Measurements from ENCODE around the gene CHCHD6. TPM values are rescaled to one million over a fixed set of nuclear protein-coding genes. Genes with fewer than 3 reads are reported as not detected.

CHCHD6 gene
- total RNA-seq, 1 donor from 2014 or later: 30.2 TPM

- no peak for DNase-seq (ENCODE audit: low spot score, unreplicated experiment)
- H3K27me3 Mint-ChIP-seq: peaks cover 62% of the 10 kb centered on the region
- no peak overlapping the region for H3K27ac Mint-ChIP-seq
- H3K36me3 Mint-ChIP-seq (ENCODE audit: insufficient read depth): no peaks in the 10 kb centered on the region
- H3K4me1 Mint-ChIP-seq (ENCODE audit: low read depth): peaks cover 4% of the 10 kb centered on the region
- H3K9me3 Mint-ChIP-seq (ENCODE audit: low read depth): no peaks in the 10 kb centered on the region
- no peak overlapping the region for H3K4me3 Mint-ChIP-seq (ENCODE audit: low read depth)
- TF ChIP-seq CTCF (IDR thresholded peaks at IDR 0.05; ENCODE audit: unreplicated experiment): no peak
Measured at GRCh38 chr3:126679831-126680666, 24.0 kb upstream of the CHCHD6 start.

DNA sequence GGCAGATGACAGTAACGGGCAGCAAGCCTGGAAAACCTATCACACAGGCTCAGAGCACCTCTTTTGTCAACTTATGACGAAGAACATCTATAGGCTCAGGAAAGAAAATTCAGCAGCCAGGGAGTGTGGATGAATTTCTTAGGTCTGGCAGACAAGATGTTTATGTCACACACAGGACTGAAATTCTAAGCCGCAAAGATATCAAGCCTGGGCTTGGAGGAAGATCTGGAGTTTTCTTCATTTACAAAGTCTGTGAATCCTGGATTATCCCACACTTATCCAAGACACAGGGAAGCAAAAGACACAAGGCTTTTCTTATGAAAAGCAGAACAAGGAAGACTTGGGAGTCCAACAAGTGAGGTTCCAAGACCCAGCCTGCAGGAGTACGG, 23.4 kb upstream of the CHCHD6 start:
- H3K4me1 Mint-ChIP-seq (ENCODE audit: low read depth): peaks cover 4% of the 10 kb centered on the region
- no peak for DNase-seq (ENCODE audit: low spot score, unreplicated experiment)
- H3K27ac Mint-ChIP-seq: no peak overlapping the region
- peaks cover 59% of the 10 kb centered on the region for H3K27me3 Mint-ChIP-seq
- H3K4me3 Mint-ChIP-seq (ENCODE audit: low read depth): no peak overlapping the region
- no peak for TF ChIP-seq CTCF (IDR thresholded peaks at IDR 0.05; ENCODE audit: unreplicated experiment)
- no peaks in the 10 kb centered on the region for H3K9me3 Mint-ChIP-seq (ENCODE audit: low read depth)
- H3K36me3 Mint-ChIP-seq (ENCODE audit: insufficient read depth): no peaks in the 10 kb centered on the region

- peaks cover 4% of the 10 kb centered on the region for H3K4me1 Mint-ChIP-seq (ENCODE audit: low read depth)
- H3K9me3 Mint-ChIP-seq (ENCODE audit: low read depth): no peaks in the 10 kb centered on the region
- no peaks in the 10 kb centered on the region for H3K36me3 Mint-ChIP-seq (ENCODE audit: insufficient read depth)
- H3K27ac Mint-ChIP-seq: no peak overlapping the region
- H3K27me3 Mint-ChIP-seq: peaks cover 49% of the 10 kb centered on the region
- TF ChIP-seq CTCF (IDR thresholded peaks at IDR 0.05; ENCODE audit: unreplicated experiment): no peak
- no peak for DNase-seq (ENCODE audit: low spot score, unreplicated experiment)
- H3K4me3 Mint-ChIP-seq (ENCODE audit: low read depth): no peak overlapping the region
Measured at GRCh38 chr3:126682009-126682408, 22.0 kb upstream of the CHCHD6 start.

DNA sequence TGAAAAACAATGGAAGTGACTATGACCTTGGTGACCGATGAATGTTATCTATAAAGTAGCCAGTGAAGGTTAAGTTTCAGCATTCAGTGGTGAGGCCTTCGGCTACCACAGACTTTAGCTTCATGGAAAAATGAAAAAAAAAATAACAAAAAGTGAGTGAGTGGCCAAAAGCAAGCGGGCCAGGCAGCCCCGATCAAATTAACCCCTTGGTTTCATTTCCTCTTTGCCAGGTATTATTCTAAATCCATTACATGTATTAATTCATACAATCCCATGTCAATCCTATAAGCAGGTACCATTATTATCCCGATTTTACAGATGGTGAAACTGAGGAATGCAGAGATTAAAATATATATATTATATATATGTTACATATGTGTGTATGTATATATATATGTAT, 21.0 kb upstream of the CHCHD6 start:
- Mint-ChIP-seq H3K4me3 (ENCODE audit: low read depth) (no peak overlapping the region), H3K27ac (no peak overlapping the region), H3K27me3 (peaks cover 38% of the 10 kb centered on the region), H3K9me3 (ENCODE audit: low read depth) (no peaks in the 10 kb centered on the region), H3K36me3 (ENCODE audit: insufficient read depth) (no peaks in the 10 kb centered on the region), H3K4me1 (ENCODE audit: low read depth) (peaks cover 4% of the 10 kb centered on the region)
- no peak for DNase-seq (ENCODE audit: low spot score, unreplicated experiment)
- TF ChIP-seq CTCF (IDR thresholded peaks at IDR 0.05; ENCODE audit: unreplicated experiment): no peak

- H3K4me1 Mint-ChIP-seq (ENCODE audit: low read depth): peaks cover 4% of the 10 kb centered on the region
- no peak for TF ChIP-seq CTCF (IDR thresholded peaks at IDR 0.05; ENCODE audit: unreplicated experiment)
- peaks cover 26% of the 10 kb centered on the region for H3K27me3 Mint-ChIP-seq
- H3K36me3 Mint-ChIP-seq (ENCODE audit: insufficient read depth): no peaks in the 10 kb centered on the region
- H3K4me3 Mint-ChIP-seq (ENCODE audit: low read depth): no peak overlapping the region
- no peak for DNase-seq (ENCODE audit: low spot score, unreplicated experiment)
- no peaks in the 10 kb centered on the region for H3K9me3 Mint-ChIP-seq (ENCODE audit: low read depth)
- H3K27ac Mint-ChIP-seq: no peak overlapping the region
Measured at GRCh38 chr3:126684218-126684751, 19.8 kb upstream of the CHCHD6 start.
